Hippocampal formation (tissue), 2 donors: ENCODE data around the gene ATP10D.

Experiments
- DNase-seq, 2 donors: peaks; one replicate each; lab custom pipeline; 2025; lab: John Stamatoyannopoulos, UW

Gene ATP10D

GRCh38 chr4:47590325-47590724 is 105.2 kb downstream of the ATP10D start:
- DNase-seq, result no peak

- DNase-seq, result no peak
These were observed 112.6 kb downstream of the ATP10D start for GRCh38 chr4:47597696-47598095.

- no peak for DNase-seq
These were observed 113.2 kb downstream of the ATP10D start for GRCh38 chr4:47598320-47598719.

- DNase-seq, result no peak
These were observed 113.8 kb downstream of the ATP10D start for GRCh38 chr4:47598896-47599295.

GRCh38 chr4:47606482-47606881 is 121.4 kb downstream of the ATP10D start:
- no peak for DNase-seq

- no peak for DNase-seq
These were observed 127.3 kb downstream of the ATP10D start for GRCh38 chr4:47612116-47613023.

GRCh38 chr4:47615385-47615784 is 130.3 kb downstream of the ATP10D start:
- DNase-seq, result no peak

- DNase-seq, result no peak
These were observed 132.5 kb downstream of the ATP10D start for GRCh38 chr4:47617607-47618006.

GRCh38 chr4:47619691-47620090 is 134.6 kb downstream of the ATP10D start:
- no peak for DNase-seq

GRCh38 chr4:47621181-47621580 is 136.1 kb downstream of the ATP10D start:
- no peak for DNase-seq

- DNase-seq, result no peak
These were observed 139.0 kb downstream of the ATP10D start for GRCh38 chr4:47624031-47624441.

- no peak for DNase-seq
These were observed 146.1 kb downstream of the ATP10D start for GRCh38 chr4:47631161-47631560.

- no peak for DNase-seq
These were observed 154.5 kb downstream of the ATP10D start for GRCh38 chr4:47639531-47639930.

- no peak for DNase-seq
These were observed 155.8 kb downstream of the ATP10D start for GRCh38 chr4:47640911-47641310.

GRCh38 chr4:47641755-47642154 is 156.7 kb downstream of the ATP10D start:
- DNase-seq, result no peak

GRCh38 chr4:47642191-47642830 is 157.2 kb downstream of the ATP10D start:
- no peak for DNase-seq
